ENCODE data around the gene PER3. TPM values are rescaled to one million over a fixed set of nuclear protein-coding genes. Genes with fewer than 3 reads are reported as not detected.

Gene PER3
- total RNA-seq, 1 donor from 2014 or later: 31.5 TPM

DNA sequence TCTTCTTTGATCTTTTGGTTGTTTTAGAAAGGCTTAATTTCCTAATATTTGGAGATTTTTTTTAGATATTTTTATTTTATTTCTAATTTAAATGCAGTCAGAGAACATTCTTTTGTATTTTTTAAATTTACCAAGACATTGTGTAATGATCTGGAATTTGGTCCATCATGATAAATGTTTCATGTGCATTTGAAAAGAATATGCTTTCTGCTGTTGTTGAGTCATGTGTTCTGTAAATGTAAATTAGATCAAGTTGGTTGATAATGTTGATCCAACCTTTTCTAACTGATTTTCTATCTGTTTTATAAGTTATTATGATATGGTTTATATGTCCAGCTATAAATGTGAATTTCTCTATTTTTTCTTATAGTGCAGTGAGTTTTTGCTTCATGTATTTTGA is 48.9 kb downstream of the PER3 start:
- DNase-seq (ENCODE audit: low spot score): no peak

DNA sequence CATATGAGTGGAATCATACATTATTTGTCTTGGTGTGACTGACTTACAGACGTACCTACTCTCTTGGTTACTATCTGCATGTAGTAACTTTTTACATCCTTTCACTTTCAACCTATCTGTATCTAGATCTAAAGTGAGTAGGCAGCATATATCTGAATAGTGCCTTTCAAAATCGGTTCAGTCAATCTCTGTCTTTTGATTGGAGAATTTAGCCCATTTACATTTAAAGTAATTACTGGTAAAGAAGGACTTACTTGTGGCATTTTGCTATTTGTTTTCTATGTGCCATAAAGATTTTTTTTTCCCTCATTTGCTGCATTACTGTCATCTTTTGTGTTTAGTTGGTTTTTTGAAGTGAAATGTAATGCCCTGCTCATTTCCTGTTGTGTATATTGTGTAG is 54.6 kb downstream of the PER3 start:
- DNase-seq (ENCODE audit: low spot score): no peak

- no peak for DNase-seq (ENCODE audit: low spot score)
Measured at GRCh38 chr1:7839526-7839925, 55.4 kb downstream of the PER3 start.

DNA sequence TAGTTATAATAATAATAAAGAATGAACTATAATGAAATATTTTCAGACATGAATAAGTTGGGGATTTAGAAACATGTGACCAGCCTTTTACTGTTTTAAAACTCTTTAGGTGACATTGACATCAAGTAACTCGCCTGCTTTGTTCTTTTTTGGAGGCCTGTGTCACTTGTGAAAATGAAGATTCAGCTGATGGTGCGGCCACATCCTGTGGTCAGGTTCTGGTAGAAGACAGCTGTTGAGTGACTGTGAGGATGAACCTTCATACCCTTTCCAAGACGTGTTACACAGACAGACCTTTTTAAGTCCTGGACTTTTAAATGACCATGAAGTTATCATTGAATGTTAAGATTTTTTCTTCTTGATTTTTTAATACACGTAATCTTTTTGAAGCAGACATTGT is 58.4 kb downstream of the PER3 start:
- no peak for DNase-seq (ENCODE audit: low spot score)

GRCh38 chr1:7845761-7846160 is 61.7 kb downstream of the PER3 start:
- DNase-seq (ENCODE audit: low spot score): no peak

GRCh38 chr1:7846656-7847055 is 62.6 kb downstream of the PER3 start:
- DNase-seq (ENCODE audit: low spot score): no peak

DNA sequence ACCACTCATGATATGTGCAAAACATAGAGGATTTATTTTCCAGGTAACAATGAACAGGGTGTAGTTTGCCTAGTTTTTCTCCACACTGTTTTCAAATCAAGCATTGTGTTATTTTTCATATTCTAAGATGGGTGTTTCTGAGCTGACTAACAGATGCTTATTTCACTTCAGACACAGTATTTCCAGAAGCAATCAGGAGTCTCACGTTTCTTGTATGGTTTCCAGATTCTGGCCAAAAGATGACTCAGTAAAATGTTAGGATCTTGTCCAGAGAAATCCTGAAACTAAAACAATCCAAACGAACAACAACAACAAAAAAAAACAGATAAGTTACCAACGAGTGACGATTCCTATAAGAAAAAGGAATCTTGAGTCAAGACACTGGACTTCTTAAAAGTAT is 63.5 kb downstream of the PER3 start:
- no peak for DNase-seq (ENCODE audit: low spot score)

GRCh38 chr1:7850786-7851185 is 66.7 kb downstream of the PER3 start:
- DNase-seq (ENCODE audit: low spot score): no peak

DNA sequence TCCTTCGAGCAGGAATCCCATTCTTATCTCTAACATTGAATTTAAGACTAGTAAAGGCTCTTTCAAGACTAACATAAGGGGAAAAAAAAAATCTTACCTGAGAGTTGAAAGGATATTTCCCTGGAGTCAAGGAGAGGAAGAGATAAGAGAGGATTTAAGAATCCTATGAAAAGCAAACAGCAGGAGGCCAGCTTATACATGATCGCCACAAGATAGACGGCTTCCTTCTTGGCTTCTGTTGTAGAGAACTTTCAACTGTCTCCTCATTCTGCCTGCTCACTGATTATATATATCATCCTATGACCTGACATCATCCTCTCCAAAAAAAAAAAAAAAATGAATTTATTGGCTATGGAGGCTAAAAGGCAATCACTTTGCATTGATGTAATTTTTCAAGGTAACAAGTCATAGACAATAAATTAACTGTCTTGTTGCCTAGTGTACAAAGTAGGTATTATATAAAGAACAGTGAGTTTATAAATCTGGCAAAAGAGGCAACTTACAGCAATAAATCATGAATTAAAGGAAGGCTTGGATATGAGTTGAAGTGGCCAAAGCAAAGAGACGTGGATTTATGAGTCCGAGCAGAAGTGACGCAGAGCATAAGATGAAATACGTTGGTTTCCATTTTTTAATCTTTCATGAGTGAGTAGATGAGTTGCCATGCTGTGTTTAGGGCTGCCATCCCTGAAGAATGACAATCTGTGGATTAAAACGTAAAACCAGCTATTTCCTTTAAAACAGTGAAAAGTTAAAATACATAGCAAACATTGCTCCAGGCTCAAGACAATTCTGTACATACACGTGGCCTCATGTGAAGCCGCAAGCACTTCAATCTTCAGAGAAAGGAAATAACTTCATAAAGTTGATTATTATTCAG is 69.0 kb downstream of the PER3 start, which contains the start of gene UTS2:
Gene UTS2 (minus strand): TSS at position 262 of the 880 bp plus-strand sequence. CDS start 62 bp downstream, at position 200.
- no peak for DNase-seq (ENCODE audit: low spot score)

DNA sequence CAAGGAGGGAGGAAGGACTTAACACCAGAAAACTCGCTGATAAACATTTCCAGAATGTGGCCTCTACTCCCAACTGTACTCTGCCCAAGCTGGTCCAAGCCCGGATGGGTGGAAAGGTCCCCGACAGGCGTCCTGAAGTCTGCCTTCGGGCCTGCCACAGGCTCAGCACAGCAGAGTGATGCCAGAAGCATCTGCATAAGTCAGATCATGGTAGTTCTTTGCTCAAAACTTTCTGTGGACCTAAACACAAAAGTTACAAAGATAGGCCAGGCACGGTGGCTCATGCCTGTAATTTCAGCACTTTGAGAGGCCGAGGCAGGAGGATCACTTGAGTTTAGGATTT is 69.6 kb downstream of the PER3 start:
- no peak for DNase-seq (ENCODE audit: low spot score)

GRCh38 chr1:7856345-7856744 is 72.3 kb downstream of the PER3 start:
- DNase-seq (ENCODE audit: low spot score): no peak

DNA sequence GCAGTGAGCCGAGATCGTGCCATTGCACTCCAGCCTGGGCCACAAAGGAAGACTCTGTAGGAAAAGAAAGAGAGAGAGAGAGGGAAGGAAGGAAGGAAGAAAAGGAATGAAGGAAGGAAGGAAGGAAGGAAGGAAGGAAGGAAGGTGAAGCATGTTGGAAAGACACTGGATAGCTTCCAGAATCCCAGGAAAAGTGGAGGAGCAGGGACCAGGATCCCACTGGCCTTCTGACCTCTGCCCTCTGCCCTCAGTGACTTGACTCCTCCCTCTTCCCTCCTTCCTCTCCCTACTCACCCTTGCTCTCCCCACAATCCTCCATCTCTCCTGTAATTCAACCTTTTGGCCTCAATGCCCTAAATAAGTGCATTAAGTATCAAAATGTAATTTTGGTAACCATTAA is 72.9 kb downstream of the PER3 start:
- DNase-seq (ENCODE audit: low spot score): no peak

DNA sequence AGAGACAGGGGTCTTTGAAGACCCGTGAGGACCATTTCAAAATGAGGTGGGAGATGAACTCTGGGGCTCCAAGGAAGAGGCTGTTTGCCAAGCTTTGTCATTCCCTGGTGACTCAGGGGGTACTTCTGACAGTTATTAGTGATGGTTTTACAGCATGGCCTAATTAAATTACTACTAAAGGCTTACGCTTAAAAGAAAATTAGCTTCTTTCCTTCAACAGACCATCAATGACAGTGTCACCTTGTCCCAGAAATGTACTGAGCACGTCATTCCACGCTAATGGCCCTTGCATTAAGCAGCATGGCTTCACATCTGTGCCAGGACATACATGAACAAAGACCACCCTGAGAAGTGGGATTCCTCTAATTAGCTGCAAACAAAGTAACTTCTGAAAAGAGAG is 73.9 kb downstream of the PER3 start:
- DNase-seq (ENCODE audit: low spot score): no peak

- DNase-seq (ENCODE audit: low spot score): no peak
Measured at GRCh38 chr1:7859406-7859805, 75.3 kb downstream of the PER3 start.

DNA sequence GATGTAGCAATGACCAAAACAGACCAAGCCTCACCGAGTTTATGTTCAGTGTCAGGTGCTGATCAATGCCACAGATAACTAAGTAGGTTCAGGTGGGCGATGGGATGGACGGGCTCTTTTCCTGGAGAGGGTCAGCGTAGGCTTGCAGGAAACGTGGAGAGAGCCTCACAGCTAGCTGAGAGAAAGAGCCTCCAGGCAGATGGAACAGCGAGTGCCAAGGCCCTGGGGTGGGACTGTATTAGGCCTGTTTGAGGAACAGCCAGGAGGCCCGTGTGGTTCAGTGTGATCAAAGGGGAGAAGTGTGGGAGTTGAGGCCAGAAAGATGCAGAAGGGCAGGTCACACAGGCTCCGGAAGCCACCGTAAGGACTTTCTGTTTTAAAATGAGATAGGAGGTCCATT is 76.0 kb downstream of the PER3 start:
- no peak for DNase-seq (ENCODE audit: low spot score)

DNA sequence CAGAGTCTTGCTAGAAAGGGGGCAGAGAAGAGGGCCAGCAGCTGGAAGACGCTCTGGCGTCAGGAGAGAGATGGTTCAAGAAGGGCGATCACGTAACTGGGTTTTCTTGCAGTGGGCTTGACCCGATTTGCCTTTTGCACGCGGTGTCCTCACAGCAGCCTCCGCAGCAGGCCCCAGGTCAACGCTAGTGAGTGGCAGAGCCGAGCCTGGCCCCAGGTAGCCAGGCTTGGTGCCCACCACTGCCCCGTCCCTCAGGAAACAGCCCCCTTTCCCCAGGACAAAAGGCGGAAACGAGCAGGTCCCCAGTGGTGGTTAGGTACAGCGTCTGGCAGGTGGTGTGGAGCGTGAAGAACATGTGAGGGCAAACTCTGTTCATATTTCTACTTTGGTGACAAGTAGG is 77.4 kb downstream of the PER3 start:
- no peak for DNase-seq (ENCODE audit: low spot score)

GRCh38 chr1:7862211-7863060 is 78.3 kb downstream of the PER3 start:
- DNase-seq (ENCODE audit: low spot score): no peak

- no peak for DNase-seq (ENCODE audit: low spot score)
Measured at GRCh38 chr1:7863756-7864328, 79.8 kb downstream of the PER3 start.

- no peak for DNase-seq (ENCODE audit: low spot score)
Measured at GRCh38 chr1:7865978-7866377, 81.9 kb downstream of the PER3 start.

DNA sequence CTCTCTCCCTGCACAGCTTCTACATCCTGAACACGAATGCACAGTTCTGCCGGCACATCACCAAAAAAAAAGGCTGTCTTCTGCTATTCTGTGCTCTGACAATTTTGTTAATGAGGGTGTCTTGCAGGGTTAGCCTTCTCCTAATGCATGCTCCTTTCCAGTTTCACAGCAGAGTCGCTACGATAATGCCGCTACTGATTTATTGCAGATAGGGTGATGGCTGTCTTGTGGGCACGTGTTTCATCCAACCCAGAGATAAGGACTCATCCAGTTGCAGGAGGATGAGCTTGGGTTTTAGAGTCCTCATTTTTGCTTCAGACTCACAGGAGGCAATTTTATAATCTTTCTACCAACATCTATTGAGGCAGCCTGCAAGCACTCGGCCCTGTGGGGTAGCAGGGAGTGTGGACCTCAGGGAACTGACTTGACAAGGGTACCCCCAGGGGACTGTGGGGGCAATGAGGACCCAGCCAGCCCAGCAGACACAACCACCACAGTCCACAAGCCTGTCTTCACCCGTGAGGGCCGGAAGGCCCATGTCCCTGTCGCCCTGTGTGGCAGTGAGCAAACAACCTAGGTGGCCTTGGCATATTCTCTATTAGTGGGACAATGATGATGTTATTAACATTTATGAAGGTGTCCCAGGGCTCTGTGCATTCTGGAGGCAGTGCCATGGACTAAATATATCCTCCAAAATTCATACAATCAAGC is 84.1 kb downstream of the PER3 start:
- DNase-seq (ENCODE audit: low spot score): no peak

GRCh38 chr1:7869136-7869920 is 85.2 kb downstream of the PER3 start:
- no peak for DNase-seq (ENCODE audit: low spot score)

All from mucosa of gallbladder (tissue), 1 donor.